Neuron (in vitro differentiated cells): ENCODE data around the gene RSL24D1.

Experiments used
- H2AFZ ChIP-seq: one replicate; pipeline ENCODE4 v1.6.1; 2013; ENCODE audit warnings: low read depth, mild to moderate bottlenecking, inconsistent platforms, low read length, moderate library complexity
- H3K27me3 ChIP-seq: one replicate; pipeline ENCODE4 v1.6.1; 2013; ENCODE audit warnings: low read length; ENCODE audit not compliant: insufficient read depth
- H3K36me3 ChIP-seq: one replicate; pipeline ENCODE4 v1.6.1; 2013; ENCODE audit warnings: low read length; ENCODE audit not compliant: insufficient read depth
- H3K4me1 ChIP-seq: one replicate; pipeline ENCODE4 v1.6.1; 2013; ENCODE audit warnings: low read length; ENCODE audit not compliant: insufficient read depth
- H3K4me3 ChIP-seq: 2 replicates; pipeline ENCODE4 v1.5.1; 2013; ENCODE audit warnings: mild to moderate bottlenecking, low read length, moderate library complexity
- H3K9me3 ChIP-seq: one replicate; pipeline ENCODE4 v1.6.1; 2013; ENCODE audit warnings: low read length

RSL24D1 gene

DNA sequence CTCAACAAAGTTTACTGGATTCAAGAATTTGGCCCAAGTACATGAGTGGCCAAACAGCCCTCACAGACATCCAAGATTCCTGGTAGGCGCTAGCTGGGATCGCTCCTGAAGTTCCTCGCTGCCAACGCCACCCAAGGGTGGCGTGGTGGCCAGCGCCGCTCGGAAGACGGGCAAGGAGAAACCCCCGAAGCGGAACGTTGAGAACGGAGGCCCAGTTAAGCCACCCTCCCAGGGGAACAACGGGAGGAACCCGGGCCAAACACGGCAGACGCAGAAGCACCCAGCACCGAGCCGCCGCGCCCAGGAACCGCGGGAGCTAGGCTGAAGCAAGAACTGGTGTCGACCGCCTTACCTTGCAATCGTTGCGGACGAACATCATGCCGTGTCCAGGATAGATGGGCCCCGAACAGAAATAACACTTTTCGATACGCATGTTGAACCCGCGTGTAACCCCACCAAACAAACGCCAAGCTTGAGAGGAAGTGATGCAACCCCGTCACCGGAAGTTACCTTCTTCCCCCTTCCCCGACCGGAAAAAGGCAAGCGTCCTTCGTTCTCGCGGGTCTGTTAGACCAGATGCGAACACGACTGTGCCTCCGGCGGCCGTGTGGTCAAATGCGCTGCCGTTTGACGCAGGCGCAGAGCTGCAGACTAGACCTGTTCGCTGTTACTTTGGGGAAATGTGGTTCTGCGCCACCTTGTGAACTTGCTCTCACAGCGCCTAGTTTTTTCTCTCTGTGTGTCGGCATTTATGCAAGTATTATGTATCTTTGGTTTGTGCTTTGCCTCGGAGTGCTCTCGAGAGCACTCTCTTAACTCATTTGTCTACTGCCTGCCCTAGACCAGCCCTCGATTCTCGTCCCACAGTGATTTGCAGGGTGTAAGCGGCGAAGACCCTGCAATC lies at the start of gene RSL24D1:
Gene RSL24D1 (minus strand): TSS at position 484 of the 904 bp plus-strand sequence. CDS start 51 bp downstream, at position 433.
- Histone ChIP-seq H2AFZ (peak within 1 kb of the TSS; percentile 88), H3K9me3 (no peaks in the 10 kb centered on the region), H3K27me3 (no peaks in the 10 kb centered on the region), H3K36me3 (peaks cover 13% of the 10 kb centered on the region), H3K4me3 (peak within 1 kb of the TSS; percentile 80), H3K4me1 (peaks cover 13% of the 10 kb centered on the region)

DNA sequence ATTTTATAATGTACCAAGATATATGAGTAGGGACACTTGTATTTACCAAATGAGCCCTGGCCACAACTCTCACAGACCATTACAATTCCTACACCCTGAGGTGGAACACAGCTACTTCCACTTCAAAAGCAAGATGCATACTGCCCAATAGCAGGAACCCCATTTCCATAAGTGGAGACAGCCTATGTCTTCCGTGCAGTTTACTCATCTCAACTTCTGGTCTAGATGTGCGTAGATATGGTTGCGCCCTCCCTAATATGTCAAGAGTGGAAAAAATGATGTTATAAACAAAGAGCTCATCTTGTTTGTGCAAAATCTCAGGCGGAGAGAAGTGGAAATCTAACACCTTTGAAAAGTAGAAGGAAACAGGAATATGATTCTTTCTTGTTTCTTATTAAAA lies 48.3 kb upstream of the RSL24D1 start:
- Histone ChIP-seq H2AFZ (no peak overlapping the region), H3K9me3 (no peaks in the 10 kb centered on the region), H3K4me1 (no peaks in the 10 kb centered on the region), H3K27me3 (no peaks in the 10 kb centered on the region), H3K36me3 (no peaks in the 10 kb centered on the region), H3K4me3 (no peak overlapping the region)

DNA sequence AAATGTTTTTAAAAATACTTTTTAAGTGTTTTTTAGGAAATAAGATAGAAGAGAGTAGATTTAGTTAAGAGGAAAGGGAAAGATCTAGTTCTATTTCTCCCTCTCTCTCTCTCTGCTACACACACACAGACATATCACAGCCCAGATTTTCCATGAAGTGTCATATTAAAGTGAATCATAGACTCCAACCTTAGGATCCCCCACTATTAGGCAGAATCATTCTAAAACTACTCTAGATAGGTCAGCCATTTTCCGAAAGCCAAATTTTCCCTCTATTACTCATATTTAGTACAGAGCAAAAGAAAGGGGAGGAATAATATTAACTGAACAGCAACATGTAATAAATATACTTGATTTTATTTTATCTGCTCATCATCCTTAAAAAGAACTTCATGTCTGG lies 45.1 kb upstream of the RSL24D1 start:
- Histone ChIP-seq H3K27me3 (no peaks in the 10 kb centered on the region), H3K4me1 (no peaks in the 10 kb centered on the region), H3K4me3 (no peak overlapping the region), H2AFZ (no peak overlapping the region), H3K9me3 (no peaks in the 10 kb centered on the region), H3K36me3 (no peaks in the 10 kb centered on the region)

DNA sequence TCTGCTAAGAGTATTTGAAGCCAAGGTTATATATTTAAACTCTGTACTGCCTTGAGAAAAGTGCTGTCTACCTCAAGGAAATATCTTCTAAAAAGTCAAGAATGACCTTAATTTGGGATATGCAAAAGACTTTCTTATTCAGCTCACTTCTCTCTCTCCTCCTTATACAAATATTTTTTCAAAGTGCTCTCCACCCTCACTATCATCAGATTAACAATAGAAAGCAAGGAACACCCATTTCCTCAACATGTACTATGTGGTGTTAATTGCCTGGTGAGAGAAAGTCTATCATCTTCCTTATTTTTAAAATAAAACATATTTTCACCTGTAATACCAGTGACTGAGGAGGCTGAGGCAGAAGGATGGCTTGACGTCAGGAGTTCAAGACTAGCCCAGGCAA lies 44.4 kb upstream of the RSL24D1 start:
- Histone ChIP-seq H3K36me3 (no peaks in the 10 kb centered on the region), H3K27me3 (no peaks in the 10 kb centered on the region), H2AFZ (no peak overlapping the region), H3K4me1 (no peaks in the 10 kb centered on the region), H3K4me3 (no peak overlapping the region), H3K9me3 (no peaks in the 10 kb centered on the region)

DNA sequence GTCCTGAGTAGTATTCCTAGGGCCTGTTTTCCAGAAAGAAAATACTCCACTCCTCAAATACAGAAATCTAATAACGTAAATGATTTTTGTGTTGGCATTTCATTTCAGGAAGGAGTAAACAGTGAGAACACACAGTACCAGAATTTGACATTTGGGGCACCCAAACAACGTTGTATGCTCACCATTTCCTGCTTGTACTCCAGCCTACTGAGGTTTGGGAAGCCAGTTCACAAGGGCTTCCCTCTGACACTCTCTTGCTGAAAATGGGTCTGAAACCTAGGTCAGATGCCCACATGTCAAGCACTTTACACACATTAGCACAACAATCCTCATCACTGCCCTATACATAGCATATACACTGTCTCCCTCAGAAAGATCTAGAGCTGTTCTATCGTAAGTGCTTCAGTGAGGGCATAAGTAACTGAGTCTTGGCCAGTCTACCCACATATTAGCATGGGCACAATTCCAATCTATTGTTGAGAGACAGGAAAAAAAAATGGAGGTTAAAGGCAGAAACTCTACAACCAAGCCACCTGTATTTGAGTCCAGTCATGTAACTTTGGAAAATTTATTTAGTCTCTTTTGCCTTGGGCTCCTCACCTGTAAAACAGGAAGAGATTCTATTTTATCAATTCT lies 43.5 kb upstream of the RSL24D1 start:
- Histone ChIP-seq H3K9me3 (no peaks in the 10 kb centered on the region), H3K36me3 (no peaks in the 10 kb centered on the region), H2AFZ (no peak overlapping the region)

DNA sequence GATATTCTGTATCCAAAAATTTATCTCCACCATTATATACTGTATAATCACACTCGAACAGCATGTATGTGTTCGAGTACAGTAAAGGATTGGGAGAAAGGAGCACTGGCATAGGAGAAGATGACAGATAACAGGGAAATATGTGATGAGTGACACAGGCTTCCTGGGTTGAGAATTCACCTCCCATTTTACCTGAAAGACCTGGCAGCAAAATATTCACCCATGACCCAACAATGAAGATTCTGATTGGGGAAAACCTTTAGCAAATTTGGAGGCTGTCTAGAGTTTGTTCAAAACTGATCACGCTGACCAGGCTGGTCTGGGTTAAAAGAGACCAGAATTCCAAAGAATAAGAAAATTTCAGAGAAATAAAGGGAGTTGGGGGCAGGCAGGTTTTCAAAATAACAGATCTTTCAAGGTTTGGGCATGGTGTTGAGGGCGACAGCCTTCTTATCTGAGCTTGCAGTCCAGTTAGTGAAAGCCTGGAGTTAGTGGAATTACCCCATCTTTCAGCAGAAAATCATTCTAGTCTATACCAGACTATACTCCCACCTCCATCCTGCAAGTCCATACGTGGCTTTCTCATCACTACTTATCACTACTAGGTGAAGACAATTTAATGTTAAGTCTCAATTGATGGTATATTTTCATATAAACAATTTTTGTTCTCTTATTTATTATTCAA lies 42.8 kb upstream of the RSL24D1 start:
- Histone ChIP-seq H3K36me3 (no peaks in the 10 kb centered on the region), H2AFZ (no peak overlapping the region), H3K27me3 (no peaks in the 10 kb centered on the region), H3K4me3 (no peak overlapping the region), H3K4me1 (no peaks in the 10 kb centered on the region), H3K9me3 (no peaks in the 10 kb centered on the region)

More for the DNA sequence above, 43.5 kb upstream of the RSL24D1 start:
- no peaks in the 10 kb centered on the region for H3K4me1 ChIP-seq
- H3K27me3 ChIP-seq, result no peaks in the 10 kb centered on the region
- no peak overlapping the region for H3K4me3 ChIP-seq

DNA sequence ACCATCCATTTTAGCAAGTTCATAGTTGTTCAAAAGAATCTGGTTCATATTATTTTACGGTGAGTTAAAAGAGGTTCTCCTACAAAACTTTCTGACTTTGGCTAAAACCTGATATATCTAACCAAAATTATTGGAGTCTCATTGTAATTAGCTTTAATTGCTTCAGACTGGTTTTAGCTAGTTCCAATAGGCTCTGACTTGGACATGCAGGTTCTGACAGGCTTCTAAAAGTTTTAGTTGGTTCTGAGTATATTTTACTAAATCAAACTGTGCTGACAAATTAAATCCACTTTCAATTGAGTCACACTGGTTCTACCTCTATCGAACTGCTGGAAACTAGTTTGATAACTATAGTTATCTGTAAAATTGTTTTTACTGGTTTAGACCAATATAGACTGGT lies 42.1 kb upstream of the RSL24D1 start:
- Histone ChIP-seq H3K27me3 (no peaks in the 10 kb centered on the region), H2AFZ (no peak overlapping the region), H3K4me3 (no peak overlapping the region)

DNA sequence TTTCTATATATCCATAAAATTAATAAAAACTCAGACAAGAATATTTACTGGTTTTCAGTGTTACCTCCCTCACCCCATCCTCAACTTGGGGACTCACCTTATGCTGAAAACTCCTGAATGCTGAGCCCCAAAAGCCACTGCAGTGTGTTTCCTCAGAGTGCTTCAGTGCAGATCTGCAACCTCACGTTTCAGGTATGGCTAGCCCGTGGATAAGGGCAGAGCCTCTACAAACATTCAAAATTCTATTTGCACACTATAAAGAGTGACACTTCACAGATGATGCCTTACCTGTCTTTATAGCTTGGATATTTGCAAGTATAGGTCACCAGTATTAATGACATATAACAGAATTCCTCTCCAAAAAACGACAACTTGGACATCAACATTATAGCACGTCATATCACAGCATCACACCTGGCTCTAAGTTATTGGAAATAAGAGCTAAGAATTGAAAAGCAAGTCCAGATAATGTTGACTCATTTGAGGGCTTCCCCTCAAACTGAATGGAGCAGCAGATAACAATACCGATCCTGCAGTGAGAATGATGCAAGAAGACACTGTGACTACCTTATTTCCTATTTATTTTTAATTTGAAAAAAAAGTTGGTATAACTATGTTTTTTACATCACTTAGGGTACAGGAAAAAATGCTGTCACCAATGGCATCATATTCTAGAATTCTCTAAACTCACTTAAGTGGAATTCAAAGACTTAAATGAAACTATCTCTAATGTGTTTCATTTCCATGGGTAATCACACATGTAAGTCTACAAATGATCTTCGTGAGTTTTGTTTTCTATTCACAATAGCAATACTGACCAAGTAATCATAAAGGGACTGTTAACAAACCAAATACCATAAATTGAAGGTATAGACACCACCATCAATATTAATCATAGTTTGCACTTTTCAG lies 40.7 kb upstream of the RSL24D1 start:
- no peak overlapping the region for H3K4me3 ChIP-seq
- no peak overlapping the region for H2AFZ ChIP-seq

More for the DNA sequence above, 42.1 kb upstream of the RSL24D1 start:
- Histone ChIP-seq H3K4me1 (no peaks in the 10 kb centered on the region), H3K36me3 (no peaks in the 10 kb centered on the region), H3K9me3 (no peaks in the 10 kb centered on the region)

DNA sequence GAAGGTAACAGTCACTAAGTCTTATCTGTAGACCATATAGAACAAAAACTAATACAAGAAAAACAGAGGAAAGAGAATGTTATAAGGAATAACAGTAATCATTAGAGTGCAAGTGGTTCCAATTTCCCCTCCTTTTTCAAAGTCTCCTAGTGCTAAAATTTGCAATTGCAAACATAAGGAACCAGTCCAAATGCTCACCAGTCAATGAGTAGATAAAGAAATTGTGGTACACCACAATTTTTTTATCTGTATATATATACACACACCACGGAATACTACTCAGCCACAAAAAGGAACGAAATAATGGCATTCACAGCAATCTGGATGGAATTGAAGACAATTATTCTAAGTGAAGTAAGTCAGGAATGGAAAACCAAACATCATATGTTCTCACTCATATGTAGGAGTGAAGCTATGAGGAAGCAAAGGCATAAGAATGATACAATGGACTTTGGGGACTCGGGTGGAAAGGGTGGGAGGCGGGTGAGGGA lies 38.9 kb upstream of the RSL24D1 start:
- Histone ChIP-seq H3K36me3 (no peaks in the 10 kb centered on the region), H3K27me3 (no peaks in the 10 kb centered on the region), H2AFZ (no peak overlapping the region), H3K9me3 (no peaks in the 10 kb centered on the region), H3K4me3 (no peak overlapping the region), H3K4me1 (no peaks in the 10 kb centered on the region)

More for the DNA sequence above, 40.7 kb upstream of the RSL24D1 start:
- no peaks in the 10 kb centered on the region for H3K36me3 ChIP-seq
- no peaks in the 10 kb centered on the region for H3K4me1 ChIP-seq
- H3K27me3 ChIP-seq, result no peaks in the 10 kb centered on the region
- no peaks in the 10 kb centered on the region for H3K9me3 ChIP-seq

DNA sequence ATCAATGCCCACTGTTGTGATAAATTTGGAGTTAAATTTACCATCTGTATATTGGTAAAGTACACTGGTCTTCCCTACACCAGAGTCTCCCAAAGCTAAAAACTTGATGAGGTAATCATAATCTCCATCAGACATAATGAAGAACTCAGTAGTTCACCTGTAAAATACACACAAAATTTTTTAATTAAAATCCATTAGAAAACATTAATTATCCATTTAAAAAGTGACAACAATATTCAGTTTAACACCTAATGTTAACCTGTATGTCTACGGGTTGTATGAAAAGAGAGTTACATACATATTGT lies 38.0 kb upstream of the RSL24D1 start:
- Histone ChIP-seq H3K27me3 (no peaks in the 10 kb centered on the region), H3K36me3 (no peaks in the 10 kb centered on the region), H3K4me3 (no peak overlapping the region), H2AFZ (no peak overlapping the region), H3K9me3 (no peaks in the 10 kb centered on the region), H3K4me1 (no peaks in the 10 kb centered on the region)

DNA sequence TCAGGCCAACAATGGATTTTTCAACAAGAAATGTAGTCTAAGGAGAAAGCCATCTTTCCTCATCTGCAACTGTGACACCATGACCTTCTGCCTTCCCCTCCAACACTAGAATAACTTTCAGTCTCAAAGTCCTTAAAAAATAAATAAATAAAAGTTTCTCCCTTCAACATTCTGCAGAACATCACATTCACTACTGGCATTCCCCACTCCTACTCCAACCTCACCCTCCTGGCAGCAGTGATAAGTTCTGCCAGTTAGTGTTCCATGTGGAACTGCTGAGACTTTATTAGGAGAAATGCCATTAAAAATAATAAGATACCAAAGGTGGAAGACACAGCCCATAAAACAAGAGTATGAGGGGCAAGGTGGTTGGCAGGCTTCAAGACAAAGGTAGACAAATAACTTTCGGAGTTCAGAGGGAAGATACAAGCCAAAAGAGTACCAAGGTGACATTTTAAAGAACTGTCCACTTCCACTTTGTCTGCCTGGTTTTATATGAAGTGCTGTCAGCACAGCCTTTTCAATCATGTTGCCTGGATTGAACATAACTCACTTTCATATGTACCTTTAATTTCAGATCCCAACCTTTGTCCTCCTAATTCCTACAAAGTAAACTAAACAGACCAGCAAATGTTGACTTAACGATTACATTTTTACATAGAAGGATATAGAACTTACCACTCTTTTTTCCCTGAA lies 37.5 kb upstream of the RSL24D1 start:
- H3K4me3 ChIP-seq, result no peak overlapping the region
- no peaks in the 10 kb centered on the region for H3K27me3 ChIP-seq
- H3K4me1 ChIP-seq, result no peaks in the 10 kb centered on the region
- no peaks in the 10 kb centered on the region for H3K36me3 ChIP-seq
- no peak overlapping the region for H2AFZ ChIP-seq
- no peaks in the 10 kb centered on the region for H3K9me3 ChIP-seq

DNA sequence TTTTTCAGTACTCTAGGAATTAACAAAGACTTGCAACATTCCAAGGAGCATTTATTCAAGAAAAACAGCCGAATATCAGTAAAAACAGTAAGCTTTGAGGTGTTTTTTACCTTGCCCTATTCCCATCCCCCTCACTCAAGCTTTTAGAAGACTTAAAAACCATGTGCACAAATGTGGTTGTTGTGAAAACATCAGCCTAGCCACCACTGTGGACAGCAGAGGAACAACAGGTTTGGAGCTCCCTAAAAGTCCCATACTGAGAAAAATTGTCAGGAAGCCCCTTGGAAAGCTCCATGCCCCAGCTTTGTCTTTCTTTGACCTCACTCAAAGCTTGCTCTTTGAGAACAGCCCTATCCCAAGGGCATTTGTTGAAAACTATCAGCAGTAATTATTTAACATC lies 34.7 kb upstream of the RSL24D1 start:
- no peak overlapping the region for H3K4me3 ChIP-seq
- H3K9me3 ChIP-seq, result no peaks in the 10 kb centered on the region
- H3K27me3 ChIP-seq, result no peaks in the 10 kb centered on the region
- no peak overlapping the region for H2AFZ ChIP-seq
- H3K4me1 ChIP-seq, result no peaks in the 10 kb centered on the region
- H3K36me3 ChIP-seq, result no peaks in the 10 kb centered on the region
